HG03354 (cell line): ENCODE results near the gene TWIST2.

Source experiments
- ATAC-seq: cut with Tn5 transposase; IDR thresholded peaks from one replicate; pipeline ENCODE4 v1.9.1; 2021; ENCODE audit warnings: mild to moderate bottlenecking; ENCODE audit not compliant: unreplicated experiment, poor library complexity, severe bottlenecking

TWIST2 gene

GRCh38 chr2:238854699-238855229 lies 6.9 kb downstream of the TWIST2 start:
- no peak for ATAC-seq

- ATAC-seq = no peak
Observed at GRCh38 chr2:238855299-238855698, 7.4 kb downstream of the TWIST2 start.

GRCh38 chr2:238855891-238856580 lies 8.2 kb downstream of the TWIST2 start:
- no peak for ATAC-seq

GRCh38 chr2:238856713-238857567 lies 9.1 kb downstream of the TWIST2 start:
- no peak for ATAC-seq

GRCh38 chr2:238857959-238858358 lies 10.1 kb downstream of the TWIST2 start:
- no peak for ATAC-seq

GRCh38 chr2:238859636-238860347 lies 11.9 kb downstream of the TWIST2 start:
- no peak for ATAC-seq

DNA sequence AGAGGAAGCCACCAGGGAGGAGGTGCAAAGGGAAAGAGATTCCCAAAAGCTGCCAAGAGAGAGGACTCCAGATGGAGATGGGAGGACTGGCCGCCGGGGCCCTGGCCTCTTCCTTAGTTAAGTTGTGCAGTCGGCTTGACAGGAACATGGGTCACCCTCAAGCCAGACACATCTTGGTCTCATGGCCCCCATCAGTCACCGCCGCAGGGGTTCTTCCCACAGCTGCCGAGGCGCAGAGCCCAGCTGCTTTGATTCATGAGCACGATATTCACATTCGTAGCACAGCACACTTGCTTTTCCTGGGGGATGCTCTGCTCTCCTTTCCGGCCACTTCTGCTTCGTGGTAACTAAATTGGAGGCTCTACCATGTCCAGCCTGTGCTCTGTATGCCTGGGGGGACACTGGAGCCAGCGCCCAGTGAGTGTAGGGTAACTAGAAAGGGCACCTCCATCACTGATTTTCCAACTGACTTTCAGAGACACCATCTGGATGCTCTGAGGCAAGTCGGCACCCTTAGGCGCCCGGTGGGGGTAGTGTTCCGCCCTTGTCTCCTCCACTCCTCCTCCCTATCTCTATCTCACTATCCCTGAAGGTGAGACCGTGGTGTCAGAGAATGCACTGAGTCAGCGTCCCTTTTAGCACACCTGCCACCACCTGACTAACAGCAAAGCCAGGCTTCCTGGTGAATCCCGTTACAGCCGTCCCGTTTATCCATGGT lies 13.3 kb downstream of the TWIST2 start:
- no peak for ATAC-seq

DNA sequence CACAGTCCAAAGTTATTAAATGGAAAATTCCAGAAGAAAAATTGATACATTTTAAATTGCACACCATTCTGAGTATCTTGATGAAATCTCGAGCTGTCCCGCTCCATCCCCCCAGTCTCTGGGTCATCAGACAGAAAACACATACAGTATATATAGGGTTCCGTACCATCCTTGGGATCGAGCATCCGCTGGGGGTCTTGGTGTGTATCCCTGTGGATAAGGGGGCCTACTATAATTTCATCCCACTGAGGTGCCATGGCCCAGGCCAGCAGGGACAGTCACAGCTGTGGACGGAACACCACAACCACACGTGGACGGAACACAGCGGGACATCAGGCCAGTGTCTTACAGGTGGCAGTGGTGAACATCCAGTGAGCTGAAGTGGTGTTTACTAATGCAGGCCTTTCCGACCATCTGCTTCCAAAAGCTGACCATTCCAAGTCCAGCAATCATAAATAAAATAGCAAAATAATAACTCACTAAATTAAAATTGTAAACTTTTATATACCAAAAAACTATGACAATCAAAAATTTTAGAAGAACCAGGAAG lies 14.0 kb downstream of the TWIST2 start:
- no peak for ATAC-seq

- ATAC-seq = no peak
Observed at GRCh38 chr2:238862701-238863100, 14.8 kb downstream of the TWIST2 start.

GRCh38 chr2:238863231-238863630 lies 15.3 kb downstream of the TWIST2 start:
- ATAC-seq = no peak

GRCh38 chr2:238863749-238864206 lies 15.9 kb downstream of the TWIST2 start:
- no peak for ATAC-seq

- ATAC-seq = no peak
Observed at GRCh38 chr2:238864207-238865014, 16.5 kb downstream of the TWIST2 start.

DNA sequence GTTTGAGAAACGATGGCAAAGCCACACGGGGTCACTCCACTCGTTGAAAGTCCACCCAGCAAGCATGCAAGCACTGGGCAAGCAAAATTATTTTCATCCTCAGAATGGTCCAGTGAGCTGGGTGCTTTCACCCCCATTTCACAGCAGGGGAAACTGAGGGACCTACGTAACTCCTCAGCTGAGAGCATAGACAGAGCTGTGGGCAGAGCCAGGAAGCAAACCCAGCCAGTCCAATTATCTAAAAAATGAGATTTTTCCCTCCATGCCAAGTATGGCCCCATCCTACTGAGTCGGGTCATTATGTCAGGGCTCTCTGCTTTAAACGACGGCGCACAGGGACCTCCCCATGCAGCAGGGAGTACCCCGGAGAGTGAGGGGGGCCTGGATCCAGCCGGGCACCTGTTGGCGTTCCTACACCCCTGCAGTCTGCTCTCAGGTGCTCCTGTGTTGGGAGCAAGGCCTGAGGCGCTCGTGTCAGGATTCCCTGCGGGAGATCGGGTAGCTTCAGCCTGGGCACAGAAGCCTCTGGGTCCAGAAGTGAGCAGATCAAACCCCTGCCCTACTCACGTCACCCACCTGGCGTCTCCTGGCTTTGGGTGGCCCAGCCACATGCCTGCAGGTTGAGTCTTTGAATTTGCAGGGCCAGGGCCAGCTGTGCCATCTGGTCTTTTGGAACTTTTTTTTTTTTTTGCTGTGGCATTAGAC lies 17.3 kb downstream of the TWIST2 start:
- ATAC-seq = no peak

GRCh38 chr2:238865744-238866355 lies 18.0 kb downstream of the TWIST2 start:
- ATAC-seq = no peak

DNA sequence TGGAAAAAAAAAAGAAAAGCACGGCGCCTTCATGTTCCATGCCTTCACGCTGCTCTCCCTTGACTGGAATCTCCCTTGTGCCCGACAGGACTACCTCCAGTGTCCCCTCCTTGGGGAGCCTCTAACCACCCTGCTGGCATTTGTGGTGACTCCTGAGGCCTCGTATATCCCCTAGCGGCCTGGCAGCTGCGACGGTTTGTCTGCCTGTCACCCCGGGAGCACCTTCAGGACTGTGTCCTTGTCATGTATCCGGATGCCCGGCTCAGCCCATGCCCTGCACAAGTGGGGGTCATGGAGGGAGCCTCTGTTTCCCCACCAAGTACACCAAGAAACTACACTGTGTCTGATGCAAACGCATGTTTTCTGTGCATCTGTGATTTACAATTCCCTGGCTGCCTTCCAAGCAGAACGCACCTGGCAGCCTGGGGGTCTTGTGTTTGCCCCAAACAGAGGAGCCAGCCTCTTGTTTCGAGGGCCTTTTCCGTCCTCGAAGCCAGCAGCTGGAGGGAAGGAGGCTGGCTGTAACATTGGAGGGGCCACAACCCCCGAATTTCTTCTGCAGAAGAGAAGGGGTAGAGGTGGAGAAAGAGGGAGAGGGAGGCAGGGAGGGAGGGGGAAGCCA lies 18.9 kb downstream of the TWIST2 start:
- ATAC-seq = no peak

DNA sequence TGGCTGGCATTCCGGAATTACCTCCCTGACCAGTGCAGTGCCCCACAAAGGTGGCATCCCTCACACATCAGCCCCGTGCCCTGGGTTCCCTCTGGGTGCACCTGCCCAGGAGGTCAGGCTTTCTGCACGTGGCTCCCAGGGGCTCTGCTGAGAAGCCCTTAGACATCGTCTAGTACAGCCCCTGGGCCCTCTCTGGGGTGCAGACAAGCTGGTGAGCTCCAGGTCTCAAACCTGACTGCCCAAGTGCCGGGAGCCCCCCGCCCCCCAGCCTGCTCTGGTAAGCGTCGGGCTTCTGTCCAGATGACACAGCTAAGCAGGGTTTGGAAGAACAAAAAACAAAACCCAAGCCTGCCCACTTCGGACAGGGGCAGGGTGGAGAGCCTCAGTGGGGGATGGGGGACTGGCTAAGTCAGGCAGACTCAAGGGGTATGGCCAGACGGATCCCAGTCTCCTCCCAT lies 20.2 kb downstream of the TWIST2 start:
- ATAC-seq = no peak
